Measurements from ENCODE around the gene NUDT8.

- TF ChIP-seq MLX (CRISPR knock-in tag; conservative IDR thresholded peaks at IDR 0.05) (no peak), BCLAF1 (IDR thresholded peaks at IDR 0.05; ENCODE audit: borderline replicate concordance in 1 of 2, control insufficient read depth in 1 of 2, low read depth in 2 of 2, low read length in 1 of 2) (no peak), CHD1 (IDR thresholded peaks at IDR 0.05; ENCODE audit: low read length) (no peak), NKRF (IDR thresholded peaks at IDR 0.05; ENCODE audit: borderline replicate concordance) (no peak), TCF7L2 (IDR thresholded peaks at IDR 0.05; ENCODE audit: low read depth, low read length) (no peak), HIVEP1 (CRISPR knock-in tag; IDR thresholded peaks at IDR 0.05) (no peak), UBTF (IDR thresholded peaks at IDR 0.05; ENCODE audit: borderline replicate concordance in 1 of 2, low read depth in 2 of 2, low read length in 2 of 2) (no peak)
These were observed 32.6 kb upstream of the NUDT8 start for GRCh38 chr11:67662142-67662834.

Measured in K562 (cell line).